ENCODE data around the gene HNRNPUL1.

- TF ChIP-seq EZH2phosphoT487 (IDR thresholded peaks at IDR 0.05; ENCODE audit: insufficient read depth, low read depth) = no peak
- no peak for TF ChIP-seq EZH2 (IDR thresholded peaks at IDR 0.05; ENCODE audit: insufficient read depth, poor library complexity, severe bottlenecking)
These were observed 31.5 kb upstream of the HNRNPUL1 start for GRCh38 chr19:41232686-41233085.
